K562 (cell line): ENCODE data around the gene XKR3. TPM values are rescaled to one million over a fixed set of nuclear protein-coding genes. Genes with fewer than 3 reads are reported as not detected.
"Not testable (repeated sequence)": the region's sequence is repeated elsewhere in the genome, so short reads cannot be mapped to it uniquely, and the experiment has no call there.

ENCODE experiments used
- ATAC-seq: fragments of 200-7000 bp; cut with Tn5 transposase; 3 replicates; pipeline ENCODE4 v1.9.1; 2020; ENCODE audit warnings: moderate library complexity
- BruUV-seq: library from RNA; stranded (reverse); fragments of 400-500 nt; replicated peaks from 2 replicates; lab custom pipeline; 2021; lab: Mats Ljungman, UMichigan
- CTCF ChIA-PET: fragments of 300-600 bp; formaldehyde crosslinking; extraction: SDS; loops from one replicate; lab custom pipeline; 2021; ENCODE audit warnings: low intra/inter-chr PET ratio; lab: Yijun Ruan, JAX
- POLR2A ChIA-PET: fragments of 300-600, 350-650 bp; sonication (Branson Sonifier 250); formaldehyde crosslinking; extraction: SDS; loops from one replicate; lab custom pipeline; 2021; ENCODE audit warnings: antibody characterized with exemption, inconsistent platforms; lab: Yijun Ruan, JAX
- DNase-seq, 4 experiments: peaks; one replicate each; pipeline versions ENCODE4 v3.0.0 to v3.0.0-alpha.2; 2011 to 2018; ENCODE audit warnings: low spot score in 3 of 4, mixed read lengths in 3 of 4; ENCODE audit errors: extremely low read depth in 1 of 4
- FAIRE-seq: peaks from 2 replicates; lab custom pipeline; 2011; peaks lifted over from hg19 to GRCh38; lab: Jason Lieb, UNC
- H2AFZ ChIP-seq: 2 replicates; pipeline ENCODE4 v1.6.0; 2011; ENCODE audit warnings: low read depth, low read length, control low read depth, inconsistent platforms
- H3K27ac ChIP-seq: fragments of 200-600 bp; 3 replicates; pipeline ENCODE4 v1.8.0; 2011; ENCODE audit warnings: low read depth, mild to moderate bottlenecking, control low read depth, inconsistent platforms, low read length, moderate library complexity, mixed read lengths; ENCODE audit errors: extremely low read depth
- H3K27me3 ChIP-seq, 2 experiments: fragments of 300-600 bp in 1 of 2; 2 replicates in 1 of 2; 3 replicates in 1 of 2; pipeline versions ENCODE4 v1.6.0 to v1.8.0; 2011; ENCODE audit warnings: inconsistent platforms in 2 of 2, low read length in 2 of 2, mild to moderate bottlenecking in 1 of 2, mixed read lengths in 1 of 2, moderate library complexity in 1 of 2; ENCODE audit not compliant: control insufficient read depth in 2 of 2, insufficient read depth in 2 of 2
- H3K36me3 ChIP-seq: fragments of 300-600 bp; 3 replicates; pipeline ENCODE4 v1.8.0; 2011; ENCODE audit warnings: mild to moderate bottlenecking, low read length, inconsistent platforms; ENCODE audit not compliant: control insufficient read depth, insufficient read depth
- H3K4me1 ChIP-seq, 2 experiments: fragments of 200-600 bp in 1 of 2; replicated peaks in 1 of 2; 2 replicates in 1 of 2; 3 replicates in 1 of 2; pipeline versions ENCODE4 v1.5.1 to v1.8.0; 2011; ENCODE audit warnings: inconsistent platforms in 2 of 2, low read length in 2 of 2, mild to moderate bottlenecking in 1 of 2, mixed read lengths in 1 of 2, moderate library complexity in 1 of 2; ENCODE audit not compliant: control insufficient read depth in 2 of 2, insufficient read depth in 2 of 2
- H3K4me2 ChIP-seq: 2 replicates; pipeline ENCODE4 v1.6.1; 2011; ENCODE audit warnings: low read length, control low read depth, inconsistent platforms, mixed read lengths; ENCODE audit not compliant: insufficient read depth
- H3K4me3 ChIP-seq: fragments of 200-600 bp; sonication (generic), shearing (Covaris generic); 2 replicates; pipeline ENCODE4 v1.5.1; 2016; ENCODE audit warnings: control low read depth, inconsistent platforms
- H3K79me2 ChIP-seq: fragments of 200-600 bp; 3 replicates; pipeline ENCODE4 v1.8.0; 2011; ENCODE audit warnings: low read length, inconsistent platforms; ENCODE audit not compliant: control insufficient read depth, insufficient read depth
- H3K9ac ChIP-seq, 2 experiments: 2 replicates each; pipeline versions ENCODE4 v1.6.0 to v1.6.1; 2011; ENCODE audit warnings: low read depth in 2 of 2, low read length in 2 of 2, control low read depth in 1 of 2, inconsistent platforms in 1 of 2, mild to moderate bottlenecking in 1 of 2, mixed read lengths in 1 of 2; ENCODE audit not compliant: insufficient read depth in 1 of 2
- H3K9me1 ChIP-seq: one replicate; pipeline ENCODE4 v1.6.0; 2011; ENCODE audit warnings: inconsistent platforms, mild to moderate bottlenecking, low read length, moderate library complexity; ENCODE audit not compliant: control insufficient read depth, insufficient read depth
- H3K9me3 ChIP-seq: replicated peaks from 2 replicates; pipeline ENCODE4 v1.5.1; 2011; ENCODE audit warnings: low read depth, low read length, inconsistent platforms; ENCODE audit not compliant: control insufficient read depth, insufficient read depth
- H4K20me1 ChIP-seq: replicated peaks from 2 replicates; pipeline ENCODE4 v1.6.1; 2011; ENCODE audit warnings: low read length, inconsistent platforms, mixed read lengths; ENCODE audit not compliant: control insufficient read depth, insufficient read depth
- GATAD2A ChIP-seq: fragments of 450-650 bp; IDR thresholded peaks from 2 replicates; pipeline ENCODE4 v1.6.1; 2017
- HDAC8 ChIP-seq: fragments of 450-650 bp; IDR thresholded peaks from 2 replicates; pipeline ENCODE4 v1.6.1; 2016; ENCODE audit warnings: mild to moderate bottlenecking, missing genetic modification characterization, moderate library complexity, missing compliant biosample characterization
- LCOR ChIP-seq: sonication (generic); formaldehyde crosslinking; IDR thresholded peaks from 2 replicates; pipeline ENCODE4 v1.8.0; 2022; ENCODE audit warnings: mild to moderate bottlenecking, missing genetic modification reagents
- MLX ChIP-seq, 2 experiments: fragments of 450-650 bp in 1 of 2; sonication (generic) in 1 of 2; formaldehyde crosslinking; conservative IDR thresholded peaks; 2 replicates each; pipeline versions ENCODE4 v1.4.0 to v1.8.1; 2020 to 2022; ENCODE audit warnings: mild to moderate bottlenecking in 1 of 2, missing genetic modification reagents in 1 of 2
- NR2C1 ChIP-seq, 2 experiments: fragments of 450-650 bp; IDR thresholded peaks; 2 replicates each; pipeline ENCODE4 v1.6.1; 2017; ENCODE audit warnings: mild to moderate bottlenecking in 2 of 2, antibody characterized with exemption in 1 of 2, inconsistent platforms in 1 of 2, missing compliant biosample characterization in 1 of 2, missing genetic modification characterization in 1 of 2
- PML ChIP-seq: IDR thresholded peaks from 2 replicates; pipeline ENCODE4 v1.6.1; 2012; ENCODE audit warnings: low read length, inconsistent platforms
- SAP30 ChIP-seq: fragments of 200-600 bp; sonication (generic); IDR thresholded peaks from 2 replicates; pipeline ENCODE4 v1.6.1; 2012; ENCODE audit warnings: borderline replicate concordance, low read depth, mild to moderate bottlenecking, moderate library complexity, low read length, control low read depth, inconsistent platforms; ENCODE audit not compliant: insufficient read depth, poor library complexity, severe bottlenecking
- SUPT5H ChIP-seq: fragments of 450-650 bp; IDR thresholded peaks from 2 replicates; pipeline ENCODE4 v1.6.1; 2016
- TAF7 ChIP-seq: fragments of 450-650 bp; IDR thresholded peaks from 2 replicates; pipeline ENCODE4 v1.6.1; 2016; ENCODE audit warnings: missing genetic modification characterization, missing compliant biosample characterization
- TBP ChIP-seq: optimal IDR thresholded peaks from 2 replicates; pipeline ENCODE3; 2011; ENCODE audit warnings: low read depth, low read length, improper control_type of control experiment
- XRCC4 ChIP-seq: IDR thresholded peaks from one replicate; pipeline ENCODE4 v1.6.1; 2011; ENCODE audit not compliant: insufficient read depth, insufficient read length; ENCODE audit errors: extremely low read depth
- ZNF695 ChIP-seq: fragments of 450-650 bp; formaldehyde crosslinking; IDR thresholded peaks from 2 replicates; pipeline ENCODE4 v1.4.0; 2020; ENCODE audit warnings: mild to moderate bottlenecking, moderate library complexity
- WGBS: fragments of 100-300 bp; shearing (Covaris generic); methylation state at CpG from one replicate; pipeline ENCODE4 v1.1.6; 2016; ENCODE audit warnings: low coverage, mixed read lengths; ENCODE audit not compliant: insufficient coverage; ENCODE audit errors: missing lambda C conversion rate; 5-methylcytosine and 5-hydroxymethylcytosine counted together
- in situ Hi-C: fragments of 300-500 bp; cut with MboI; formaldehyde crosslinking; loops from 4 replicates; pipeline ENCODE4 v1.15.0; 2018; ENCODE audit warnings: inconsistent platforms, mixed read lengths
- intact Hi-C: fragments of 100-400 bp; cut with micrococcal nuclease; formaldehyde crosslinking; loops from 2 replicates; pipeline ENCODE4 v1.14.2; 2022
- polyA plus RNA-seq, 8 experiments: library from polyadenylated mRNA; depleted of rRNA in 4 of 8; stranded (reverse) in 5 of 8; unstranded in 3 of 8; fragments of >200 nt; fragmentation: Nextera tagmentation in 2 of 8; fragmentation: Illumina TruSeq in 1 of 8; extraction: Ambion mirVana in 2 of 8; extraction: Trizol in 1 of 8; gene quantifications; 2 replicates each; pipeline versions ENCODE4 v1.2.1 to v1.2.3, GENCODE V29; 2011 to 2014; ENCODE audit warnings: inconsistent platforms in 1 of 8, missing spikeins in 1 of 8
- total RNA-seq, 7 experiments: library from RNA; depleted of rRNA in 6 of 7; stranded (reverse); fragments of >200 nt in 6 of 7; fragmentation: Illumina TruSeq in 2 of 7; extraction: Trizol in 2 of 7; gene quantifications; 2 replicates each; pipeline versions ENCODE4 v1.2.1 to v1.2.3, GENCODE V29; 2011 to 2021; ENCODE audit warnings: low replicate concordance in 1 of 7
- TF ChIP-seq, protein P1 (sequence below), 2 experiments: IDR thresholded peaks; 2 replicates each; pipeline ENCODE4 v1.6.1; 2011; ENCODE audit warnings: borderline replicate concordance in 1 of 2, control low read depth in 1 of 2, low read depth in 1 of 2, low read length in 1 of 2, mild to moderate bottlenecking in 1 of 2, mixed read lengths in 1 of 2, moderate library complexity in 1 of 2; ENCODE audit not compliant: insufficient read depth in 1 of 2, insufficient read length in 1 of 2, poor library complexity in 1 of 2, severe bottlenecking in 1 of 2; ENCODE audit errors: extremely low read depth in 1 of 2
- TF ChIP-seq, protein P2 (sequence below): fragments of 250-450 bp; sonication (Bioruptor Pico); IDR thresholded peaks from 2 replicates; pipeline ENCODE4 v1.8.0; 2021; ENCODE audit warnings: borderline replicate concordance, mild to moderate bottlenecking, moderate library complexity; ENCODE audit not compliant: poor library complexity, severe bottlenecking

The XKR3 gene
- total and polyA plus RNA-seq, 9 of the 15 experiments (the other 6 are each of a cell fraction or from before 2014, with no cell fraction given) = 3.5 to 11.5 (median 7.1) TPM

- no peak for DNase-seq
- Histone ChIP-seq H3K9me1 (no peaks in the 10 kb centered on the region), H3K27me3 (no peaks in the 10 kb centered on the region; a peak in 1 of 5 replicates), H3K4me3 (no peak overlapping the region), H4K20me1 (no peaks in the 10 kb centered on the region), H3K79me2 (no peaks in the 10 kb centered on the region), H3K27ac (no peak overlapping the region), H3K9me3 (no peaks in the 10 kb centered on the region), H3K36me3 (no peaks in the 10 kb centered on the region), H3K9ac (no peak overlapping the region), H2AFZ (no peak overlapping the region), H3K4me2 (no peak overlapping the region), H3K4me1 (no peaks in the 10 kb centered on the region)
- TF ChIP-seq LCOR (CRISPR knock-in tag) (no peak), XRCC4 (no peak), GATAD2A (no peak), TBP (no peak), MLX (CRISPR knock-in tag; conservative IDR thresholded peaks at IDR 0.05) (no peak), NR2C1 (IDR thresholded peaks at IDR 0.05) (no peak), NR2C1 (tag; IDR thresholded peaks at IDR 0.05) (no peak), PML (no peak), TAF7 (tag) (no peak), HDAC8 (tag) (no peak), SUPT5H (no peak), SAP30 (no peak), ZNF695 (CRISPR knock-in tag) (no peak)
- TF ChIP-seq, protein P1, sequence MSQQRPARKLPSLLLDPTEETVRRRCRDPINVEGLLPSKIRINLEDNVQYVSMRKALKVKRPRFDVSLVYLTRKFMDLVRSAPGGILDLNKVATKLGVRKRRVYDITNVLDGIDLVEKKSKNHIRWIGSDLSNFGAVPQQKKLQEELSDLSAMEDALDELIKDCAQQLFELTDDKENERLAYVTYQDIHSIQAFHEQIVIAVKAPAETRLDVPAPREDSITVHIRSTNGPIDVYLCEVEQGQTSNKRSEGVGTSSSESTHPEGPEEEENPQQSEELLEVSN (IDR thresholded peaks at IDR 0.05; ENCODE audit: borderline replicate concordance in 1 of 2, extremely low read depth in 1 of 2, insufficient read depth in 1 of 2, insufficient read length in 1 of 2, low read depth in 1 of 2, low read length in 1 of 2, poor library complexity in 1 of 2, severe bottlenecking in 1 of 2) = no peak
- TF ChIP-seq, protein P2, sequence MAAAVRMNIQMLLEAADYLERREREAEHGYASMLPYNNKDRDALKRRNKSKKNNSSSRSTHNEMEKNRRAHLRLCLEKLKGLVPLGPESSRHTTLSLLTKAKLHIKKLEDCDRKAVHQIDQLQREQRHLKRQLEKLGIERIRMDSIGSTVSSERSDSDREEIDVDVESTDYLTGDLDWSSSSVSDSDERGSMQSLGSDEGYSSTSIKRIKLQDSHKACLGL (CRISPR knock-in tag) = no peak
- no peak for ATAC-seq
- CTCF ChIA-PET = no interaction called here
- in situ Hi-C loops (no loop called here), intact Hi-C loops (no loop called here)
- no peak for FAIRE-seq
- POLR2A ChIA-PET = no interaction called here
- BruUV-seq = no TSS peak
Measured at GRCh38 chr22:16854631-16855030, 29.4 kb upstream of the XKR3 start.

GRCh38 chr22:16851268-16851996 is 26.2 kb upstream of the XKR3 start:
- H3K4me1 ChIP-seq, BruUV-seq, H3K79me2 ChIP-seq, ATAC-seq, in situ Hi-C loops, DNase-seq, H3K9me3 ChIP-seq, H3K36me3 ChIP-seq, H4K20me1 ChIP-seq, H2AFZ ChIP-seq, H3K4me2 ChIP-seq, H3K27ac ChIP-seq, FAIRE-seq, H3K27me3 ChIP-seq, CTCF ChIA-PET, intact Hi-C loops, H3K9ac ChIP-seq, H3K4me3 ChIP-seq, POLR2A ChIA-PET, H3K9me1 ChIP-seq: not testable (repeated sequence)
- 0% methylated on average over 1 of the region's 1 CpG for WGBS
